NB4 (cell line): Measurements from ENCODE around the gene ITCH.
A peak's percentile ranks its signal among the peaks of the same experiment; 100 is the strongest.
"Not testable (repeated sequence)": the region's sequence is repeated elsewhere in the genome, so short reads cannot be mapped to it uniquely, and the experiment has no call there.

Experiments used
- DNase-seq: peaks from one replicate; pipeline ENCODE4 v3.0.0; 2010; ENCODE audit warnings: low read depth
- H3K4me3 ChIP-seq: one replicate; pipeline ENCODE4 v1.5.1; 2011; ENCODE audit warnings: mild to moderate bottlenecking, low read depth, low read length, moderate library complexity
- CTCF ChIP-seq: IDR thresholded peaks from one replicate; pipeline ENCODE4 v1.5.1; 2012; ENCODE audit warnings: low read depth, low read length
- MAX ChIP-seq: IDR thresholded peaks from 2 replicates; pipeline ENCODE4 v1.6.1; 2011; ENCODE audit warnings: low read depth, low read length
- MYC ChIP-seq: IDR thresholded peaks from 2 replicates; pipeline ENCODE4 v1.6.1; 2011; ENCODE audit warnings: low read depth, low read length
- POLR2A ChIP-seq: IDR thresholded peaks from 2 replicates; pipeline ENCODE4 v1.6.1; 2011; ENCODE audit warnings: mild to moderate bottlenecking; ENCODE audit not compliant: insufficient read length; ENCODE audit errors: extremely low read depth

Gene ITCH

GRCh38 chr20:34479627-34480026 lies 116.6 kb downstream of the ITCH start:
- no peak for DNase-seq
- no peak overlapping the region for H3K4me3 ChIP-seq
- TF ChIP-seq POLR2A (no peak), MAX (no peak), MYC (no peak), CTCF (no peak)

- H3K4me3 ChIP-seq, DNase-seq: not testable (repeated sequence)
Observed at GRCh38 chr20:34482154-34482553, 119.1 kb downstream of the ITCH start.

GRCh38 chr20:34483585-34484220 lies 120.6 kb downstream of the ITCH start:
- H3K4me3 ChIP-seq, DNase-seq: not testable (repeated sequence)

GRCh38 chr20:34485068-34485634 lies 122.1 kb downstream of the ITCH start:
- no peak overlapping the region for H3K4me3 ChIP-seq
- no peak for TF ChIP-seq MYC
- TF ChIP-seq MAX: no peak
- TF ChIP-seq POLR2A: no peak
- TF ChIP-seq CTCF: no peak
- no peak for DNase-seq

GRCh38 chr20:34491226-34491931 lies 128.3 kb downstream of the ITCH start:
- DNase-seq: peak; percentile 43
- TF ChIP-seq MYC (no peak), MAX (no peak), POLR2A (no peak), CTCF (no peak)
- H3K4me3 ChIP-seq: no peak overlapping the region

- H3K4me3 ChIP-seq: no peak overlapping the region
- no peak for DNase-seq
- TF ChIP-seq MYC: no peak
- no peak for TF ChIP-seq POLR2A
- TF ChIP-seq MAX: no peak
- TF ChIP-seq CTCF: no peak
Observed at GRCh38 chr20:34491932-34492509, 128.9 kb downstream of the ITCH start.

- no peak overlapping the region for H3K4me3 ChIP-seq
- no peak for TF ChIP-seq CTCF
- TF ChIP-seq MAX: no peak
- TF ChIP-seq MYC: no peak
- no peak for TF ChIP-seq POLR2A
Observed at GRCh38 chr20:34493646-34494045, 130.6 kb downstream of the ITCH start.

More at GRCh38 chr20:34493646-34494045, 130.6 kb downstream of the ITCH start:
- DNase-seq: no peak
